ENCODE measurements around the gene MYO5B.

Gene MYO5B

DNA sequence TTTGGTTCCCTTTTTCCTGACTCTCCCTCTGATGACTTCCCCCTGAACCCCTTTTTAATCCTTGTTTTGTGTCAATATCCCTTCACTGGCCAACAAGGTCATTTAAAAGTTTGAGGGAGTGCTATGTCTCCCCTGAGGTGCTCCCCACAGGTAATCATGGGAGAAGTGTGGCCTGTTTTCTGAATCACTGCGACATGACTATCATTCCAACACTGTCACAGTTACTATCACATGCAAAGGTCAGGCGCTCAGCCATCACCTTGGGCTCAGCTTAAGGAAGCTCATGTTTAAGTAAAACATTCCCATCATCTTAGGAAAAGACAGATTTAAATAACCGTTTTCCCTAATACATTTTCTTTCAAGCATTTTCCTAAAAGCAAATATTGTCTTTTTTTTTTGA lies 360.7 kb downstream of the MYO5B start:
- no peaks in the 10 kb centered on the region for H3K4me1 ChIP-seq (ENCODE audit: insufficient read depth, low read length)
- no peaks in the 10 kb centered on the region for H3K36me3 ChIP-seq (ENCODE audit: insufficient read depth, low read length)
- no peak overlapping the region for H3K4me3 ChIP-seq (ENCODE audit: low read depth in 1 of 2, low read length in 2 of 2)
- H3K9ac ChIP-seq (ENCODE audit: low read depth, low read length), result no peak overlapping the region
- no peaks in the 10 kb centered on the region for H3K79me2 ChIP-seq (ENCODE audit: insufficient read depth, low read length)
- H3K27me3 ChIP-seq (ENCODE audit: insufficient read depth, low read length, poor library complexity), result peaks cover 9% of the 10 kb centered on the region
- no peak overlapping the region for H3K27ac ChIP-seq (ENCODE audit: low read length)
- no peak overlapping the region for H3K4me2 ChIP-seq (ENCODE audit: insufficient read depth, low read length)
- no peak for DNase-seq
- TF ChIP-seq, protein P1, sequence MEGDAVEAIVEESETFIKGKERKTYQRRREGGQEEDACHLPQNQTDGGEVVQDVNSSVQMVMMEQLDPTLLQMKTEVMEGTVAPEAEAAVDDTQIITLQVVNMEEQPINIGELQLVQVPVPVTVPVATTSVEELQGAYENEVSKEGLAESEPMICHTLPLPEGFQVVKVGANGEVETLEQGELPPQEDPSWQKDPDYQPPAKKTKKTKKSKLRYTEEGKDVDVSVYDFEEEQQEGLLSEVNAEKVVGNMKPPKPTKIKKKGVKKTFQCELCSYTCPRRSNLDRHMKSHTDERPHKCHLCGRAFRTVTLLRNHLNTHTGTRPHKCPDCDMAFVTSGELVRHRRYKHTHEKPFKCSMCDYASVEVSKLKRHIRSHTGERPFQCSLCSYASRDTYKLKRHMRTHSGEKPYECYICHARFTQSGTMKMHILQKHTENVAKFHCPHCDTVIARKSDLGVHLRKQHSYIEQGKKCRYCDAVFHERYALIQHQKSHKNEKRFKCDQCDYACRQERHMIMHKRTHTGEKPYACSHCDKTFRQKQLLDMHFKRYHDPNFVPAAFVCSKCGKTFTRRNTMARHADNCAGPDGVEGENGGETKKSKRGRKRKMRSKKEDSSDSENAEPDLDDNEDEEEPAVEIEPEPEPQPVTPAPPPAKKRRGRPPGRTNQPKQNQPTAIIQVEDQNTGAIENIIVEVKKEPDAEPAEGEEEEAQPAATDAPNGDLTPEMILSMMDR (IDR thresholded peaks at IDR 0.05; ENCODE audit: borderline replicate concordance, extremely low read depth, low read length, poor library complexity, severe bottlenecking), result no peak
- no peak for TF ChIP-seq EZH2 (IDR thresholded peaks at IDR 0.05; ENCODE audit: borderline replicate concordance, low read depth, low read length, severe bottlenecking)
- no peak for ATAC-seq (ENCODE audit: insufficient read depth, low read depth)
- H2AFZ ChIP-seq (ENCODE audit: low read depth, low read length), result no peak overlapping the region
- H4K20me1 ChIP-seq (ENCODE audit: insufficient read depth, low read length), result no peaks in the 10 kb centered on the region
- H3K9me3 ChIP-seq (ENCODE audit: insufficient read depth, low read length, severe bottlenecking), result no peaks in the 10 kb centered on the region

DNA sequence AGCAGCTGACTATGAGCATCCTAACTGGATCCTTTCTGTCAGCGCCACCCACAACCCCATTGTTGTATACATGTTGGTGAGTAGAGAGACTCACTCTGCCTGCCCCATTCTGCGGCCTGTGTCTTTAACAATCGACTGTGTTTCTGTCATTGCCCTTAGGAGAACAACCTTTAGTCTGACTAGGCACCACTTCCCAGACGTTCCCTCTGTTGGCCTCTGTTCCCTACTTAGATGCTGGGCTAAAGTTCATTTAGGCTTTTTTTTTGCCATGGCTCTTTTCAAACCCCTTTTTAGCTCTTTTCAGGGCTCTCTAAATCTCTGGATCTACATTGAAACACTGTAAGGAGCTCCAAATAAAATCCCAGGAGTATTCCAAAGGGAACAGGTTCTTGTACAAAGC lies 361.1 kb downstream of the MYO5B start:
- H3K4me3 ChIP-seq (ENCODE audit: low read depth in 1 of 2, low read length in 2 of 2), result no peak overlapping the region
- ATAC-seq (ENCODE audit: insufficient read depth, low read depth) (no peak), DNase-seq (no peak)
- no peak overlapping the region for H3K9ac ChIP-seq (ENCODE audit: low read depth, low read length)
- no peaks in the 10 kb centered on the region for H4K20me1 ChIP-seq (ENCODE audit: insufficient read depth, low read length)
- TF ChIP-seq, protein P1 (IDR thresholded peaks at IDR 0.05; ENCODE audit: borderline replicate concordance, extremely low read depth, low read length, poor library complexity, severe bottlenecking), result no peak
- TF ChIP-seq EZH2 (IDR thresholded peaks at IDR 0.05; ENCODE audit: borderline replicate concordance, low read depth, low read length, severe bottlenecking), result no peak
- no peaks in the 10 kb centered on the region for H3K9me3 ChIP-seq (ENCODE audit: insufficient read depth, low read length, severe bottlenecking)
- H3K36me3 ChIP-seq (ENCODE audit: insufficient read depth, low read length), result no peaks in the 10 kb centered on the region
- no peaks in the 10 kb centered on the region for H3K4me1 ChIP-seq (ENCODE audit: insufficient read depth, low read length)
- H3K4me2 ChIP-seq (ENCODE audit: insufficient read depth, low read length), result no peak overlapping the region
- H3K27ac ChIP-seq (ENCODE audit: low read length), result no peak overlapping the region
- peaks cover 9% of the 10 kb centered on the region for H3K27me3 ChIP-seq (ENCODE audit: insufficient read depth, low read length, poor library complexity)
- H3K79me2 ChIP-seq (ENCODE audit: insufficient read depth, low read length), result no peaks in the 10 kb centered on the region
- no peak overlapping the region for H2AFZ ChIP-seq (ENCODE audit: low read depth, low read length)

DNA sequence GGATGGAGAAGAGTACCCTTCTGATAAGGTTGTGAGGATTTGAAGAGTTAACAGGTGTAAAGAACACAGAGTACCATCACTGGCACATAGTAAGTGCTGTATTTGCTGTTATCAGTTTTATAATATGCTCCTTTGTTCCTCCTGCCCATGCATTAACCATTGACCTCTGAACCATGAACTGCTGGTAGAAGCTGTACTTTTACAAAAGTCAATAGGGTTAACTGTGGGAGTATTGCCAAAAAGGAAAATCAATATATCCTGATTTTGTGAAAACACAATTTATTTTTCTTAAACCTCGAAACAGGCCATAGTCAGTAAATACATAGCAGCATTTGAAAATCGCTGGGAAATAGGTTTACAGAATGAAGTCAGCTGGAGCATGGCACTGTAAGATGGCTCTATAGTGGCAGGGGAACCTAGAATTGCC lies 362.7 kb downstream of the MYO5B start:
- H3K79me2 ChIP-seq (ENCODE audit: insufficient read depth, low read length), result no peaks in the 10 kb centered on the region
- H3K4me3 ChIP-seq (ENCODE audit: low read depth in 1 of 2, low read length in 2 of 2), result no peak overlapping the region
- no peak for ATAC-seq (ENCODE audit: insufficient read depth, low read depth)
- no peak overlapping the region for H2AFZ ChIP-seq (ENCODE audit: low read depth, low read length)
- H3K27me3 ChIP-seq (ENCODE audit: insufficient read depth, low read length, poor library complexity), result peaks cover 9% of the 10 kb centered on the region
- H4K20me1 ChIP-seq (ENCODE audit: insufficient read depth, low read length), result no peaks in the 10 kb centered on the region
- H3K9ac ChIP-seq (ENCODE audit: low read depth, low read length), result no peak overlapping the region
- H3K36me3 ChIP-seq (ENCODE audit: insufficient read depth, low read length), result no peaks in the 10 kb centered on the region
- no peak for DNase-seq
- H3K4me1 ChIP-seq (ENCODE audit: insufficient read depth, low read length), result no peaks in the 10 kb centered on the region
- TF ChIP-seq, protein P1 (IDR thresholded peaks at IDR 0.05; ENCODE audit: borderline replicate concordance, extremely low read depth, low read length, poor library complexity, severe bottlenecking), result no peak
- no peak overlapping the region for H3K4me2 ChIP-seq (ENCODE audit: insufficient read depth, low read length)
- no peaks in the 10 kb centered on the region for H3K9me3 ChIP-seq (ENCODE audit: insufficient read depth, low read length, severe bottlenecking)
- H3K27ac ChIP-seq (ENCODE audit: low read length), result no peak overlapping the region

DNA sequence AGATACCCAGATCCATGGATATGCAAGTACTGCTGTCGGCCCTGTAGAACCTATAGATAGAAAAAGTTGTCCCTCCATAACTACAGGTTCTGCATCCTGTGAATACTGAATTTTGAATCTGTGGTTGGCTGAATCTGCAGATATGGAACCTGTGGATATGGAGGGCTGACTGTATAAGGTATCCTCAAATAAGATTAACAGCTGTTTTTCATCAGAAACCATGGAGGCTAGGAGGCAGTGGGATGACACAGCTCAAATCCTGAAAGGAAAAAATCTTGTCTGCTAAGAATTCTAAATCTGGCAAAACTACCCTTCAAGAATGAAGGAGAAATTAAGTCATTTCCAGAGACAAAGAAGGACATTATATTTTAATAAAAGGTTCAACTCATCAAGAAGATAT lies 367.0 kb downstream of the MYO5B start:
- no peak overlapping the region for H3K27ac ChIP-seq (ENCODE audit: low read length)
- no peak for DNase-seq

More for the DNA sequence above, 367.0 kb downstream of the MYO5B start:
- H3K9ac ChIP-seq (ENCODE audit: low read depth, low read length), result no peak overlapping the region
- peaks cover 11% of the 10 kb centered on the region for H3K27me3 ChIP-seq (ENCODE audit: insufficient read depth, low read length, poor library complexity)
- no peak for TF ChIP-seq EZH2 (IDR thresholded peaks at IDR 0.05; ENCODE audit: borderline replicate concordance, low read depth, low read length, severe bottlenecking)
- TF ChIP-seq, protein P1 (IDR thresholded peaks at IDR 0.05; ENCODE audit: borderline replicate concordance, extremely low read depth, low read length, poor library complexity, severe bottlenecking), result no peak
- no peaks in the 10 kb centered on the region for H3K79me2 ChIP-seq (ENCODE audit: insufficient read depth, low read length)
- H4K20me1 ChIP-seq (ENCODE audit: insufficient read depth, low read length), result no peaks in the 10 kb centered on the region
- no peak overlapping the region for H3K4me3 ChIP-seq (ENCODE audit: low read depth in 1 of 2, low read length in 2 of 2)
- no peak for ATAC-seq (ENCODE audit: insufficient read depth, low read depth)
- no peak overlapping the region for H3K4me2 ChIP-seq (ENCODE audit: insufficient read depth, low read length)
- no peaks in the 10 kb centered on the region for H3K9me3 ChIP-seq (ENCODE audit: insufficient read depth, low read length, severe bottlenecking)
- no peaks in the 10 kb centered on the region for H3K4me1 ChIP-seq (ENCODE audit: insufficient read depth, low read length)
- H2AFZ ChIP-seq (ENCODE audit: low read depth, low read length), result no peak overlapping the region
- no peaks in the 10 kb centered on the region for H3K36me3 ChIP-seq (ENCODE audit: insufficient read depth, low read length)

Measured in DND-41 (cell line).